Nucleus accumbens (tissue), 56 donors: ENCODE data around the gene ATRX.
"Not testable (repeated sequence)": the region's sequence is repeated elsewhere in the genome, so short reads cannot be mapped to it uniquely, and the experiment has no call there.

Experiments
- DNase-seq, 56 donors: peaks; one replicate each; lab custom pipeline; 2025; lab: John Stamatoyannopoulos, UW

Gene ATRX, protein sequence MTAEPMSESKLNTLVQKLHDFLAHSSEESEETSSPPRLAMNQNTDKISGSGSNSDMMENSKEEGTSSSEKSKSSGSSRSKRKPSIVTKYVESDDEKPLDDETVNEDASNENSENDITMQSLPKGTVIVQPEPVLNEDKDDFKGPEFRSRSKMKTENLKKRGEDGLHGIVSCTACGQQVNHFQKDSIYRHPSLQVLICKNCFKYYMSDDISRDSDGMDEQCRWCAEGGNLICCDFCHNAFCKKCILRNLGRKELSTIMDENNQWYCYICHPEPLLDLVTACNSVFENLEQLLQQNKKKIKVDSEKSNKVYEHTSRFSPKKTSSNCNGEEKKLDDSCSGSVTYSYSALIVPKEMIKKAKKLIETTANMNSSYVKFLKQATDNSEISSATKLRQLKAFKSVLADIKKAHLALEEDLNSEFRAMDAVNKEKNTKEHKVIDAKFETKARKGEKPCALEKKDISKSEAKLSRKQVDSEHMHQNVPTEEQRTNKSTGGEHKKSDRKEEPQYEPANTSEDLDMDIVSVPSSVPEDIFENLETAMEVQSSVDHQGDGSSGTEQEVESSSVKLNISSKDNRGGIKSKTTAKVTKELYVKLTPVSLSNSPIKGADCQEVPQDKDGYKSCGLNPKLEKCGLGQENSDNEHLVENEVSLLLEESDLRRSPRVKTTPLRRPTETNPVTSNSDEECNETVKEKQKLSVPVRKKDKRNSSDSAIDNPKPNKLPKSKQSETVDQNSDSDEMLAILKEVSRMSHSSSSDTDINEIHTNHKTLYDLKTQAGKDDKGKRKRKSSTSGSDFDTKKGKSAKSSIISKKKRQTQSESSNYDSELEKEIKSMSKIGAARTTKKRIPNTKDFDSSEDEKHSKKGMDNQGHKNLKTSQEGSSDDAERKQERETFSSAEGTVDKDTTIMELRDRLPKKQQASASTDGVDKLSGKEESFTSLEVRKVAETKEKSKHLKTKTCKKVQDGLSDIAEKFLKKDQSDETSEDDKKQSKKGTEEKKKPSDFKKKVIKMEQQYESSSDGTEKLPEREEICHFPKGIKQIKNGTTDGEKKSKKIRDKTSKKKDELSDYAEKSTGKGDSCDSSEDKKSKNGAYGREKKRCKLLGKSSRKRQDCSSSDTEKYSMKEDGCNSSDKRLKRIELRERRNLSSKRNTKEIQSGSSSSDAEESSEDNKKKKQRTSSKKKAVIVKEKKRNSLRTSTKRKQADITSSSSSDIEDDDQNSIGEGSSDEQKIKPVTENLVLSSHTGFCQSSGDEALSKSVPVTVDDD (N-terminal part only)

DNA sequence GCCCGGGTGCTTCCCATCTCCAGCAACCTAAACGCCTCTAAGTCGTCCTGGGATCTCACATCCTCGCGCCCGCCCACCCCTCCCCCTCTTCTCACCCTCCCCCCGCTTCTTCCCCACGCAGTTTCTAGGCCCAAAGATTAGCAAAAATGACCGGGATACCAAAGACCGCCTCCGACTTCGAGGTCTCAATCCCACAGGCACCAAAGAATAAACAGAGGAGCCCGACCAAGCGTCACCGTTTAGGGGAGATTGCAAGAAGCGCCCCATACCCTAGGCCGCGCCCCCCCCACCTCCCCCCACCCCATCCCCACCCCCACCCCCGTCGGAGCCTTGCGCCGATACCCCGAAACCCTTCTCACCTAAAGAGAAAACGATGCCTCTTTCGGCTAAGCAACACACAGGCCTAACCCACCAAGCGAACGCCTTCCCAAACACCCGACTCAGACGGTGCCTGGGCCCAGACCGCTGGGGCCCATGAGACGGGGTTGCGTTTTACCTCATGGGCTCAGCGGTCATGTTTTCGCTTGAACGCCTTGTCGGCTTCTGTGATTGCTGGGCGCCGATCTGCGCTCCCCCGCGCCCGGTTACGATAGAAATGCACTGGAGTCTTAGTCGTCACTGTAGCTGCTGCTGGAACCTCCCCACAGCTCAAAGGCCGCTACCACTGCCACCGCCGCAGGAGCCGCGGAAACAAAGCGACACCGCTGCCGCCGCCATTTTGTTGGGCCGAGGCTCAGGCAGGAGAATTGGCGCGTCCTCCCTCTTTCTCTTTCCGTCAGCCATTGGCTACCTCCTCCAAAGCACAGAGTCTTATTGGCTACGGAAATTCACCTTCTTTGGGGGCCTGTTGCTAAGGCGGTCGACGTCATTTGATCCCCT lies at the start of gene ATRX:
TSS of gene ATRX (minus strand) at position 731 of the 879 bp plus-strand sequence. CDS start at position 516, 215 bp downstream.
- peak in 54 of 56 donors; percentile 2 to 79 (median 54) for DNase-seq

DNA sequence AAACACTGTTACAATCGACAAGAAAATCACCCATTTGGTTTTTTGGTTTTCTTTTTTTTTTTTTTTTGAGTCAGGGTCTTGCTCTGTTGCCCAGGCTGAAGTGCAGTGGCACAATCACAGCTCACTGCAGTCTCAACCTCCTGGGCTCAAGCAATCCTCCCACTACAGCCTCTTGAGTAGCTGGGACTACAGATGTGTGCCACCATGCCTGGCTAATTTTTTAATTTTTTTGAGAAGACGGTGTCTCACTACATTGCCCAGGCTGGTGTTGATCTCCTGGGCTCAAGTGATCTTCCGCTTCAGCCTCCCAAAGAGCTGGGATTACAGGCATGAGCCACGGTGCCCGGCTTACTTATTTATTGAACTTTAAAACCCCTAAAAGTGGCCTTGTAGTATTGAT lies 45.5 kb upstream of the ATRX start:
- not testable (repeated sequence) for DNase-seq

DNA sequence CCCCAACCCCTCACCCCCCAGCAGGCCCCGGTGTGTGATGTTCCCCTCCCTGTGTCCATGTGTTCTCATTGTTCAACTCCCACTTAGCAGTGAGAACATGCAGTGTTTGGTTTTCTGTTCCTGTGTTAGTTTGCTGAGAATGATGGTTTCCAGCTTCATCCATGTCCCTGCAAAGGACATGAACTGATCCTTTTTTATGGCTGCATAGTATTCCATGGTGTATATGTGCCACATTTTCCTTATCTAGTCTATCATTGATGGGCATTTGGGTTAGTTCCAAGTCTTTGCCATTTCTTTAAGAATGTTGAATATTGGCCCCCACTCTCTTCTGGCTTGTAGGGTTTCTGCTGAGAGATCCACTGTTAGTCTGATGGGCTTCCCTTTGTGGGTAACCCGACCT lies 36.0 kb upstream of the ATRX start:
- not testable (repeated sequence) for DNase-seq

GRCh38 chrX:77820091-77820727 lies 34.2 kb upstream of the ATRX start:
- no peak for DNase-seq

- no peak for DNase-seq
Observed at GRCh38 chrX:77814210-77814609, 28.2 kb upstream of the ATRX start.

- DNase-seq: no peak
Observed at GRCh38 chrX:77802201-77802600, 16.2 kb upstream of the ATRX start.

GRCh38 chrX:77795124-77795523 lies 9.1 kb upstream of the ATRX start:
- no peak for DNase-seq

DNA sequence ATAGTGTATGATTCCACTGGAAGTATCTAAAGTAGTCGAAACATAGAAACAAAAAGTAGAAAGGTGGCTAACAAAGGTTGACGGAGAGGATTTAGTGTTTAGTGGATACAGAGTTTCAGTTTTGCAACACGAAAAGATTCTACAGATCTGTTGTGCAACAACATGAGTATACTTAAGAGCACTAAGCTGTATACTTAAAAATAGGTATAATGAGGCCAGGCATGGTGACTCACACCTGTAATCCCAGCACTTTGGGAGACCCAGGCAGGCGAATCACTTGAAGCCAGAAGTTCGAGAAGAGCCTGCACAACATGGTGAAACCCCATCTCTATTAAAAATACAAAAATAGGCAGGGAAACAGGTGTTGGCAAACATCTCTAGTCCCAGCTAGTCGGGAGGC lies 7.9 kb upstream of the ATRX start:
- DNase-seq: no peak

- peak in 5 of 56 donors; percentile 0 to 10 (median 0) for DNase-seq
Observed at GRCh38 chrX:77788050-77788449, 2.0 kb upstream of the ATRX start.

- no peak for DNase-seq
Observed at GRCh38 chrX:77786365-77786680, 307 bp upstream of the ATRX start.

DNA sequence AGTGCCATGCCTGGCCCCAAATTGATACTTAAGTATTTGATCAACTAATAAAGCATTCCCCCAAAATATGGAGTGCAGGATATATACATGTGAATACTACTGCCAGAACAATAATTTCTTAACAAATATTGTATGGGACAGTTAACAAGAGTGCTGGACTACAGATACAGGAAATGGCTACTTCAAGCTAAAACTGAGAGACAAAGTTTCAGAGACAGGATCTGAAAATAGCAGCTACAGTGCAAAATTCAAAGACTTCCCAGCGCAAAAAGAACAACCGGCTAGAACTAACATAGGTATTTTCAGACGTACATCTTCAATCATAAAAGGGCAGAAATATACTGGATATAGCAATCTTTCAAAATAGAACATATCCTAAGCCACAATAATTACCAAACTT lies 6.3 kb downstream of the ATRX start:
- no peak for DNase-seq

DNA sequence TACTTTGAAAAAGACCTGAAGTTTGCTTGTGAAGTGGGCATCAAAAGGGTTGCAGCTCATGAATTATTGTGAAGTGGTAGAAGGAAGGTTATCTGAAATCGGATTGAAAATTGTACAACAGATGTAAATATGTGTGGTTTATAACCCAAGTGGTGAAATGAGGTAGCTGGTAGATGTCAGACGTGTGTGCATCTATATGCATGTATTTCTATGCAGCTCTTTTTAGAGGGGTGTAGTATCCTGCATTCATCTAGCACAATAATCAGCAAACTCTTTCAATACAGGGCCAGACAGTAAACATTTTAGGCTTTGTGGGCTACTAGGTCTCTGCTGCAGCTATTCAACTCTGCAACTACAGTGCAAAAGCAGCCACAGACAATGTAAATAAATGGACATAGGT lies 9.4 kb downstream of the ATRX start:
- no peak for DNase-seq

GRCh38 chrX:77771601-77772000 lies 14.4 kb downstream of the ATRX start:
- DNase-seq: no peak

DNA sequence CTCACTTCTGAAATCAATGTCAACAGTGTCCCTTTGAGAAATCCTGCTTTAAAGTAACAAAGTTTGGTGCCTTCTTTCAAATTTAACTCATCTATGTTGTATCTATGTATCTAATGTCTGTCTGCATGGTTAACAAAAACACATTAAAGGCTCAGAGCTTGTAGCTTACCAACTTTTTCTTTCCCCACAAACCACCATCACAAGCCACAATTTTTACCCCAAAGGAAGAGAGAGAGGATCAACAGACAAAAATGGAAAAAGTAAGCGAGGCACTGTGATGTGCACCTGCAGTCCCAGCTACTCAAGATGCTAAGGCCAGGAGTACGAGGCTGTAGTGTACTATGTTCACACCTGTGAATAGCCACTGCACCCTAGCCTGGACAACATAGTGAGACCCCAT lies 17.2 kb downstream of the ATRX start:
- DNase-seq: no peak

GRCh38 chrX:77766212-77766611 lies 19.8 kb downstream of the ATRX start:
- DNase-seq: not testable (repeated sequence)

- no peak for DNase-seq
Observed at GRCh38 chrX:77755561-77755960, 30.5 kb downstream of the ATRX start.

GRCh38 chrX:77753942-77754341 lies 32.1 kb downstream of the ATRX start:
- not testable (repeated sequence) for DNase-seq

DNA sequence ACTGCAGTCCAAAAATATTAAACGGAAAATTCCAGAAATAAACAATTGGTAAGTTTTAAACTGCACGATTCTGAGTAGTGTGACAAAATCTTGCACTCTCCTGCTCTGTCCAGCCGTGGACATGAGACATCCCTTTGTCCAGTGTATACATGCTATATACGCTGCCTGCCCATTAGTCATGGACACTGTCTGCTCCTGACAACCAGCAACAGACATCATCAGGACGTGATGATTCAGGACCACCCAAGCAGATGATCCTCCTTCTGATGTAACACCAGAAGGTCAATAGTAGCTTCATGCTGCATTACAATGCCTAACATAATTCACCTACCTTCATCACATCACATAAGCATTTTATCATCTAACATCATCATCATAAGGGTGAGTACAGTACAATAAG lies 36.3 kb downstream of the ATRX start:
- no peak for DNase-seq

DNA sequence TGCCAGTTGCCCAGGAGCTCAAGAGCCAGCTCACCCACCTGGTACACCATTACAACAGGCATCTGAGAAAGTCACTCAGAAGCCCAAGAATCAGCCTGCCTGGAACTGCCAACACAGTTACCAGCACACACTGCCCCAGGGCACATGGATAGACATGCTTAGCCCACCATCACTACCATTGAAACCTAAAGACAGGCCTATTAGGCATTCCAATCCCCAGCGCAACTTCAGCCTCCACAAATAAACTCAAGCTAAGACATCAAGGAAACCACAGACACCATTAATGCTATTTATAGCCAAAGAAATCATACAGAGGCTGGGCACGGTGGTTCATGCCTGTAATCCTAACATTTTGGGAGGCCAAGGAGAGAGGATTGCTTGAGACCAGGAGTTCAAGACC lies 42.3 kb downstream of the ATRX start:
- DNase-seq: no peak
